ENCODE measurements around the gene PAX5.
A peak's percentile ranks its signal among the peaks of the same experiment; 100 is the strongest.

The PAX5 gene

DNA sequence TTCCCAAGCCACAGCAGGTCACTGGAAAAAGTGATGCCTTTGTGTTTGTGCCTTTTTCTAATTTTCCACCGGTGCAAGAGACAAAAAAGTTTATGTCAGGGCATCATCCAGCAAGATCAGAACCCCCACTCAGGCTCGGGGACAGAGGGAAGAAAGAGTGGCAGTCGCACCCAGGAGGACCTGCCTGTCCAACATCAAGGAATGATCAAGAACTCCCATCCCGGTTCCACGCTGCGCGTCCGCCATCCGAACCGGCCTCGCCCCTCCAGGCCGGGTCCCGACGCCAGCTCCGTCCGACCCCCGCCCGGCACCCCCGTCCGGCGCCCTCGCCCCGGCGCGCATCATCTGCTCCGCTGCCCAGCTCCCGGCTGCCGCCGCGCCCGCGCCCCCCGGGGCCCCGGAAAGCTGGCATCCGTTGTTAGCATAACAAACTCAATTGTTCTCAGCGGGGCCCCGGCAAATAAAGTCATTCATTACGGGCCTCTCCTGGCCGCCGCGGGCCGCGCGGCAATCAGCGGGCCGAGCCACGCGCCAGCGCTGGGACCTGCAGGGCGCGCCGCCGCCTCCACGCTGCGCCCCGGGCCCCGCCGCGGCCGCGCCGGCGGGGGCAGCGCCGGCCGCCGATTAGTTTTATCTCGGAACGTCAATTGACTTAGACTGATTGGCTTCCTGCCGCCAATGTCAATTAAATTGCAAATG, 48.1 kb downstream of the PAX5 start:
- DNase-seq: no peak

DNA sequence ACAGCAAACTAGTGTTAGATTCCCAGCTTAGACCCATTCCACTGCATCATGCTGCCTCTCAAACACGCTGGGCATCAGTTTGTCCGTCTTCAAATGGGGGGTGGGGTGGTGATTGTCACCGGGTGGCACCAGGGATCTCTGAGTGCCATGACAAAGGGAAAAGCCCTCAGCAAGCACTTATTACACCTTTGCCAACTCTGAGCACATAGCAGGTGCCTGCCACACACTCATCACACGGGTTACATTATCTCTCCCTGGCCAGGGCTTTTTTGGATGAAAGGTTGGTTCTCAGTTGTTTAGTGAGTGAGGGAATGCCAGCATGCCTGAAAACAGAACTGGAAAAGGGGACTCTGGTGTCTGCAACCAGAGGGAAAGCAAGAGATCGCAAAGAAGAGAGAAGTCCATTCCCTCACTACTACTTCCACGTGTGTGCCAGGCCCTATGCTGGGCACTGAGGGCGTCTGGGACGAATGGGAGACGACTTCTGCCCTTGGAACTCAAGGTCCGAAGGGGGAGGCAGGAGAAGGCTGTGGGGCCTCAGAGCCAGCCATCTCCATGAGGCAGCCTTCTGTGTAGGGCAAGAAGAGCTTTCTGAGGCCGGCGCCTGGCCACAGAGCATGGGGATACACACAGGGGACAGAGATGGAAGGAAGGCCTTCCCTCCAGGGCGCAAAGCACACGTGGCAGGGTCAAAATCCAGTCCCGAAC, 48.9 kb downstream of the PAX5 start:
- no peak for DNase-seq

DNA sequence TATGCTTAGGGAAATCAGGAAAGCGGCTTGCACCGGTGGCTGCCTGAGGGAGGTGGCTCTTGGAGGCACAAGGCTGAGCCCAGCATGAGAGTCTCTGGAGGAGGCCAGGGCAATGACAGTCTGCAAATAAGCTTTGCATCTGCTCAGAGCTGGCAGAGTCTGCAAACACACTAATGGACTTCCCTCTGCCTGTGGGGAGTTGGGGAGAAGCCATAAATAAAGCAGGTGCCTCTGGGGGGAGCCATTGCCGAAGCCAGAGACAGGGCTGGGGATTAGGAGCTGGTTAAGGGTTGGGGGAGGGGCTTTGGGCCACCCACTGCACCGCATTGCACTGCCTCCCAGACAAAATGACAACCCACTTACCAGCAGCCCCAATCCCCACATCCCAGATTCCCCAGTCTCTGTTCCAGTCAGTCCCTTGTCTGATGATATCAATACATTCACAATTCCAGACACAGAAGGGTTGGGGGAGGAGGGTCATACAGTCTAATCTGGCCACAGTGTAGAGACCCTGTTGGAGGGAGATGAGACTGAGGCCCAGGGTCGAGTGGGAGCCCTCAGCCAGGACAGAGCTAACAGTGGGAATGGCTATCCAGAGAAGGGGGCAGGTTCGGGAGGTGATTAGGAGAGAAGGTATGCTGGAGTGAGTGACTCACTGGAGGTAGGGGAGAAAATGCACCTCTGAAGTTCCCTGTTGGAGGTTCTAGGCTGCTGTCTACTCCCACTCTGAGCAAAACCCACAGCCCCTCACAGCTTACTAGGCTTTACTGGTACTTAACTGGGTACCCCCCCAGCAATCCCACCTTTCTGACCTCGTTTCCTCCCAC, 53.7 kb downstream of the PAX5 start:
- DNase-seq: peak; percentile 94

DNA sequence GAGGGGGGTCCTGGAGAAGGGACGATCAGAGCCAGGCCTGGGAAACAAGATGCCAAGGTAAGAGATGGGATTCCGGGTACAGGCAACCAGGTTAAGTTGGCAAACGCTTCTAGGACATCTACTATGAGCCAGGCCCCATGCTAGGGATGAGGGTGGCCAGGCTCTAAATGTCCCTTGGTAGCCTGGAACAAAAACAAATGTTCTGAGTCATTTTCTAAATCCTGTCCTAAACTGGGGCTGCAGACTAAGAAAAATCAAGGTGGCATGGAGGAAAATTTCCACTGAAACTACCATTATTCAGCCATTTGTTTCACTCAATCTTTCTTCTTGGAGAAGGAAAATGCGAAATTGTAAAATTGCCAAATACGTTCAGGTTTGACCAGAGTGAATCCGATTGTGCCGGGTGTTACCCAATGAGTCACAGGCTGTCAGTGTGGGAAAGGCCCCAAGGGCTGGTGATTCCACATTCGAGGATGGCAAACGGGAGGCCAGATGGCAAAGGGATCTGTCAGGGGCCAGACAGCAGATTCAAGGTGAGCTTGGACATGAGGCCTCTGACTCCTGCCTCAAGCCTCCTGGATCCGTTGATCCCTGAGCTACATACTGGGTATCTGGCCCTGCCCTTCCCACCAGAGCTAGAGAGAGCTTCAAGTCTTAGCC, 57.6 kb downstream of the PAX5 start:
- DNase-seq: peak; percentile 51

DNA sequence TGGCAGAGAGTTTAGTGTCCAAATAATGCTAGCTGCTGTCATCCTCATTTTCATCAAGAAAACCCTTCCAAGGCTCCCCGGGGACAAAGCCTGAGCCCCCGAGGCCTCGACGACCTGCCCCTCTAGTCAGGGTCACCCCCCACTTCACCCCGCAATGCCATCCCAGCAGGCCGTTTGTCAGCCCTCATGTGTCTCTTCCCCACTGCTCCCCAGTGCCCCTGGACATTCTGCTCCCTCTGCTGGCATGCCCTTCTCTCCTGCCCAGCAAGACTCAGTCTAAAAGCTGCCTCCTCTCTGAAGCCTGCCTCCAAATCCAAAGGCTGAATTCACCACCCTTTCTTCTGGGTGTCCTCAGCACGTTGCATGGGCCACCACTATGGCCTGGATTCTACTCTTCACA, 59.3 kb downstream of the PAX5 start:
- peak; percentile 52 for DNase-seq

DNA sequence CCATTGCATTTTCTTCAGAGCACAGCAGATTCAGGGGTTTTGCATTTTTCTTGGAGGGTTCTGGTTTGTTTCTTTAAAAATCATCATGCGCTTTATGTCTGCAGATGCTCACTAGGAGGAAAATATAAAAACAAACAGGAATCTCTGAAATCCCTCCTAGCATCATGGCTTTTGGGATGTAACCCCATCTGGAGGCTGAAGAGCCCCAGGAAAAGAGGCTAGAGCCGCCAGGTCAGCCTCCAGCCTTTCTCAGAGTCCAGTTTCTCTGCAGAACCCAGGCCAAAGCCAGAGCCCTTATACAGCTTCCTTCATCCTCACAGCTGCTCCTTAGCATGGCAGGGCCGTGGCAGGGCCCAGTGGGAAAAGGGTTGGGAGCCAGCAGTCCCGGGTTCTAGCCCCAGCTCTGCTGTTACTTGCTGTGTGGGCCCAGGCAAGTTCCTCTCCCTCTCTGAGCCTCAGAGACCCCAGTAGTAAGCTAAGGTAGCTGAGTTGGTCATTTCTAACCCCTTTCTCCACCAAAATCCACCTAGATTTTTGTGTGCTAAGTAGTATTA, 62.1 kb downstream of the PAX5 start:
- DNase-seq: no peak

DNA sequence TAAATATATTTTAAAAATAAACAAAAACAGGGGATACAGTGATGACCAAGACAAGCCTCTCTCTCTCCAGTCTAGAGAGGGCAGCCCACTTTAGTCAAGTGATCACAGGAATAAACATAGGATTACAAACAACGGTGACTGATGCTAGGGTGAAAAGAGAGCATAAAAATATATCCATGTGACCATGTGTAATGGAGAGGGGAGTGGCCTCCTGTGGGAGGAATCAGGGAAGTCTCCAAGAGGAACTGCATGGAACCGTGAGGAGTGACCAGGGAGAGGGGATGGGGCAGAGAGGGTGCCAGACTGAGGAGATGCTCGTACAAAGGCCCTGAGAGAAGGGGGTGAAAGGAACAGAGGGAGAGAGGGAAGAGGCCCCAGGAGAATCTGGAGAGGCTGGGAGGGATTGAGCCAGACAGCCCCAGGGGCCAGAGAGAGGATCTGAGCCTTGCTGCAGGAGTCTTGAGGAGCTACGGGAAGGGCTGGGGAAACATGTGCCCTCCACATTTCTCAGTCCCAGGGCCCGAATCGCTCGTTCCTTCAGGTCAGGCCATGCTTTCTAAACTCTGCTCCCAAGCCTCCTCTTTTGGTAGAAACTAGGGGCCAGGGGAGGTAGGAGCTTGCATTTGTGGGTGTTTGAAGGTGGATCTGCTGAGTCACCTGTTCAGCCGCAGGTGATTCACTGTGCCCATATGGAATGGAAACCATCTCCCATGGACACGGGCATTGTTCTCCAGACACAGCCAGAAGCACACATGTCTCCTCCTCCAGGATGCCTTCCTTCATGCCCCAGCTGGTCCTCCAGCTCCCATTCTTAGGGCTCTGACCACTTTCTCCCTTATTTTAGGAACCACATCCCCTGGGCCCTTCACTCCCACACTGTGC, 63.8 kb downstream of the PAX5 start:
- no peak for DNase-seq

DNA sequence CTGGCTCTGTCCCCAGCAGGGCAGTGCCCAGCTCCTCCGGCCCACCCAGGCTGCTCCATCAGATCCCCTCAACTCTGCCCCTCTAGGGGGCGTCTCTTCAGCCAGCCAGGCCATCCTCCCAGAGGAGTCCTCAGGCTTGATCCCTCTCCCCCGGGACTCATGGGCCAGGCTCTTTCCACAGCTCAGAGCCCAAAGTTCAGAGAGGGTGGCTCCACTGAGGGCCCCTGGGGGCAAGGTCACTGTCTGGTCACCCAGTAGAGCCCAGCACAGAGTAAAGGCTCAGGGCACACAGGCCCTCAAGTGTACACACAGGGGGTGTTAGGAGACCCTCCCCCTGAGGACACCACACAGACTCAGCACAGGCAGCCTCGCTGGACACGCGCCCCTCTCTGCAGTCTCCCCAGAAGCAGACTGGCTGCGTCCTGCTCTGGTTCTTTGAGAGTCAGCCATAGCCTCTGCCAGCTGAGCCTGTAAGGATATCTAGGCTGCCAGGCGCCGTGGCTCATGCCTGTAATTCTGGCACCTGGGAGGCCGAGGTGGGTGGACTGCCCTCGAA, 64.8 kb downstream of the PAX5 start:
- DNase-seq: no peak

DNA sequence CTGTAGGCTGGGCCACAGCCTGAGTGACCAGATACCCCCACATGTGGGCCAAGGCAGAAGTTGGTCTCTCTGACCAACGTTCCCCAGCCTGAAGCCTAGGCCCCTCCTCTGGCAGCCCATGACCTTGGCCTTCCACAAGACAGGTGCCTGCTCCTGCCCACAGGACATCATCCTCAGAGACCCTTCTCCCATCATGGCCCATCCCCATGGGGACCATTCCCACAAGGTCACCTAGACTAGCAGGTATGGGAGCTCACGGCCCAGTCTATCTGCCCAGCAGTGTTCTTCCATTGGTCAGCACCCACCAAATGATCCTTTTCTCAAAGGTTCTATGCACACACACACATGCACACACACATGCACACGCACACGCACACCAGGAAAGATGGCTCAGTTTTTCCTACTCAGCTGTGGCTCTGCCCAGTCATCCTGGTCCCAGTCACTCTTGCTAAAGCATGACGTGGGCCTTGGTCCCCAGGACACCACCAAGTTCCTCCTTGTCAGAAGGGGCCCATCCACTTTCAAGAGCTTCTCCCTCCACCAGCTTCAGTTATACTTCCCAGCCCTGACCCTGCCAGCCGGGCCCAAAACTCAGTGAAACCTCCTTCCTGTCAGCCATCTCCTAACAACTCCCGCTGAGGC, 65.4 kb downstream of the PAX5 start:
- DNase-seq: no peak

DNA sequence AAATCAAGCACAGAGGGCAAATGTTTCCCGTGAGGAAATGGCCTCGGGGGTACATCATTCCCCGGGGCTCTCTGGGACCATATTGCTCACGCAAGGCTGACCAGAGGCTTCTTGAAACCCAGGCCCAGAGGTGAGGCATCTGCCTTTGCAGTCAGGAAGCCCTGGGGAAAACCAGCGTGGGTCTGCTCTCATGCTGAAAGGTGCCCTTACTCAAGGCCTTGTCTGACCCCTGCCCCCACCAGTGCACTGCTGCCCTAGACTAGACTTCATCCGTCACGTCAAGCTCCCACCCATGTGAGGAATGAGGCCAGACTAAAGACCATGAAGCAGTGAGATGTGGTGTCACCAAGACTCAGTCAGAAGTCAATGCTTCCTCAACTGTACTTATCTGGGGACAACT, 66.1 kb downstream of the PAX5 start:
- no peak for DNase-seq

DNA sequence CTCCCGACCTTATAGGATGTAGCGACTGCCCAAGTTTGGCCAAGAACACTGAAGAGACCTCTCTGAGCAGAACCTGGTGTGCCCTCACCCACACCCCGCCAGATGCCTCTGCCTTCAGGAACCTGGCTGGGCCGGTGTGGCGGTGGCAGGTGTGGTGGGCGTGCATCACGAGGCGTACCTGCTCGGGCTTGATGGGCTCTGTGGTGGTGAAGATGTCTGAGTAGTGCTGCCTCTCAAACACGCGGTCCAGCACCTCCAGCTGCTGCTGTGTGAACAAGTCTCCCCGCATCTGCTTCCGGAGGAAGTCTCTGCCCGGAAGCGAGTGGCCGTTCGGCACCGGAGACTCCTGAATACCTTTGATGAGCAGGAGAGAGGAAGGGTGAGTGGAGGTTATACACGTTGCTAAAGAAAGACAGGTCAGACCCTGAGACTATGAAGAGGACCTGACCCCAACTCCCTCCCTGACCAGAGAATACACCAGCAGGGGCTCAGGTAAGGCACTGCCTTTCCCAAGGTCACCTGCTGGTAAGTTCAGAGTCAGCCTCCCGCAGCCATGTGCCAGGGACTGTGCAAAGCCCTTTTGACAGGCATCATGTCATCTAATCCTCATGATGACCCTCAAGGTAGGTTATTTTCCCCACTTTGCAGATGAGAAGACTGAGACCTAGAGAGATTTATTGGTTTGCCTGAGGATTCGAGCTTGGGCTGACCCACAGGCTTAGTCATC, 67.5 kb downstream of the PAX5 start:
- no peak for DNase-seq

DNA sequence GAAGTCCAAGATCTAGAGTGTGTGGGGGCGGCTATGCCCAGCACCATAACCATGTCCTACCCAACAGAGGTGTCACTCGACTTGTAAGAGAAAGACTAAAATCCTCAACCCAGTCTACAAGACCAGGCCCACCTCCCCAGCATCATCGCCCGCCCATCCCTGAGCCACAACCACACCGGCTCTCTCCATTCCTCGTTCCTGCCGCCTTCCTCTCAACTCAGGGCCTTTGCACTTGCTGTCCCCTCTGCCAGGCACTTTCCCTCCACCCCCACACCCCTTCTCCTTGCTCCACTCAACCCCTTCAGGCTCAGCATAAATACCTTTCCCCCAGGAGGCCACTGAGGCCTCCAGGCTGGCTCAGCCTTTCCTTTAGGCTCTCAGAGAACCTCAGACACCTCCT, 69.3 kb downstream of the PAX5 start:
- no peak for DNase-seq

DNA sequence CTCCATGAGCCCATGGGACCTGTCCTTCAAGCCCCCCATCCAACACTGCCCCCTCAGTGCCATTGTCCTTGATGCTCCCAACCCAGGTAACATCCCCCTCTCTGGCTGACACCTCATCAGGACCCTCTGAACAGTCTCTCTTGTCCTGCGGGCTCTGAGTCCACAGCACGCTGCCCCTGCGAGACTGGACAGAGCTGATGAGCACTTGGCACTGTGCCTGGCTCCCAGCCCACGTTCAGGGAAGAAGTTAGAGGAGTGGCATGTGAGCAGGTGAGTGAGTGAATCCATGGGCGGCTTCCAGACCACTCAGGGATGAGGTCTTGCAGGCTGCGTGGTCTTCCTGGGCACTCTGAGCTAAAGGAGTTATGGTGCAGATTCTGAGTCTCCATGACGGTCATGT, 70.7 kb downstream of the PAX5 start:
- no peak for DNase-seq

DNA sequence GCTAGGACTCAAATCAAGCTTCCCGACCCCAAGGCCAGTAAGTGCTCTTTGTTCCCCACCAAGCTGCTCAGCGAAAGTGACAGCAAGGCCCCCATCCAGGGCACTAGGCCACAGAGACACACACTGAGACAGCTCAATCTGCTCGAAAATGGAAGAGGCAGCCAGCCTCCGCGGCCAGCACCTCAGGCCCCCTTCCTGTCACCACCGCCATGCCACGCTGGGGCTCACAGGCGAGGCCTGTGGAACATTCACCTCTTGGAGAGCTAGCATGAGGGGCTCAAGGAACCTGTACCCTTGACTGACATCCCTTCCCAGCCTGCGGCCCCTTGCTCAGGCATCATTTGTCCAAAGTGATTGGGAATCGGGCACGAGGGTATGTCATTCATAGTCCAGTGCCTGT, 71.4 kb downstream of the PAX5 start:
- DNase-seq: no peak

DNA sequence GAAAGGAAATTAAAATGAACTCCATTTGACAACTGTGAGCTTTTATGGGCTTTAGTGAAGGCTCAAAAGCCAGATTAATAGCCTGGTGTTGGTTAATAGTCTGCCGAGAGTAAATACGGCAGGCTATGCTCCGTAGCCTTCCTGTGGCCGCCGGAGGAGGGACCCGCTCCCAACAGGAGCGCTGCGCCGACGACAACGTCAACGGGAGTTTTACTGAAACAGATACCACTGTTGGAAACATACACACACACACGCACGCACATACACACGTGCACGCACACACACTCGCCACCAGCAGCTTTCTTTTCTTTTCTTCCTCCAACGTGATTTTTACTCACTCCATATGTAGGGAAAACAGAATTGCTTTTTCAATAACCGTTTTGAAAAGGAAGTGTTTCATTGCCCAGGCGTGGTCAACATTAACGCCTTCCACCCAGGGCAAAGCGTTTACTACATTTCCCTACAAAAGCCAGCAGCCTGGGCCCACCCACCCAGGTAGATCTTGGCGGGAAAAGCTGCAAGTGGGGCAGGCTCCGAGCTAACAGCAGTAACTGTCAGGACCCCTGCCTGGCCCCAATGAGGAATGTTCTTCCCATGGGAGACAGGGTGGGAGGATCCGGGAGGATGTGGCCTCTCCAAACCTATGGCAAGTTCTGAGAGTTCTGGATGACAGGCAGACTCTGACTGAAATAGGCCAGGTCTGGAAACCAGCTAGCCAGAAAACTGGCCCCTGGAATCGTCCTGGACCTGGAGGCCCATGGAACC, 72.3 kb downstream of the PAX5 start:
- DNase-seq: peak; percentile 52

DNA sequence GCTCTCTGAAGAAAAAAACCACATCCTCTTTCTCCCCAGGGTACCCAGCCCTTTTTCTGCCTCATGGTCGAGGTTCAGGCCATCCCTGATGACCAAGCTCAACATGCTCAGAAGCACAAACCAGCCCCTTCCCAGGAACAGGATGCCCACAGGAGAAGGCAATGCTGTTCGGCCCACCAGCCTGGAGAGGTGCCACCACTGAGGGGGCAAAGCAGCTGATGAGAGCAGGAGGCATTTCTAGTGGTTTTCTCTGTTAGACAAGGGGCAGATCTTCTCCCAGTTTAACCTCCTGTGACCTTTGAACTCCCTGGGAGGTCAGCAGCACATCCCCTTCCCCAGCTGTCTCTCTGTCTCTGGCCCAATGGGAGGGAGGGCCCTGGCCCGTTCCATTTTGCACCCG, 73.0 kb downstream of the PAX5 start:
- no peak for DNase-seq

DNA sequence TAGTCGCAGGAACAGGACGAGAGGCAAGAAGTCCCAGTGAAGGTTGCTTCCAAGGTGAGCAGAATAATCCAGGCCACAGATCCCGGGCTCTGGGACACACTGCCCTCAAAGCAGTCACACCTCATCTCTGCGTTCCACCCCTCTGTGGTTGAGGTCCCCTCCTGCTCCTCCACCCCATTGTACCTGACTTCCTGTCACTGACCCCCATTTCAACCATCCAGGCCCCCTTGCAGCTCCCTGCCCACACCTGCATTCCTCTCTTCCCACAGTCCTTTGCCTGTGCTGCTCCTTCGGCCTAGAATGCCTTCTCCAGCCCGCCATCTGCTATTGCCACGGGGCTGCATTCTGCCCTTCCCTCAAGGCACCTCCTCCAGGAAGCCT, 73.5 kb downstream of the PAX5 start:
- no peak for DNase-seq

DNA sequence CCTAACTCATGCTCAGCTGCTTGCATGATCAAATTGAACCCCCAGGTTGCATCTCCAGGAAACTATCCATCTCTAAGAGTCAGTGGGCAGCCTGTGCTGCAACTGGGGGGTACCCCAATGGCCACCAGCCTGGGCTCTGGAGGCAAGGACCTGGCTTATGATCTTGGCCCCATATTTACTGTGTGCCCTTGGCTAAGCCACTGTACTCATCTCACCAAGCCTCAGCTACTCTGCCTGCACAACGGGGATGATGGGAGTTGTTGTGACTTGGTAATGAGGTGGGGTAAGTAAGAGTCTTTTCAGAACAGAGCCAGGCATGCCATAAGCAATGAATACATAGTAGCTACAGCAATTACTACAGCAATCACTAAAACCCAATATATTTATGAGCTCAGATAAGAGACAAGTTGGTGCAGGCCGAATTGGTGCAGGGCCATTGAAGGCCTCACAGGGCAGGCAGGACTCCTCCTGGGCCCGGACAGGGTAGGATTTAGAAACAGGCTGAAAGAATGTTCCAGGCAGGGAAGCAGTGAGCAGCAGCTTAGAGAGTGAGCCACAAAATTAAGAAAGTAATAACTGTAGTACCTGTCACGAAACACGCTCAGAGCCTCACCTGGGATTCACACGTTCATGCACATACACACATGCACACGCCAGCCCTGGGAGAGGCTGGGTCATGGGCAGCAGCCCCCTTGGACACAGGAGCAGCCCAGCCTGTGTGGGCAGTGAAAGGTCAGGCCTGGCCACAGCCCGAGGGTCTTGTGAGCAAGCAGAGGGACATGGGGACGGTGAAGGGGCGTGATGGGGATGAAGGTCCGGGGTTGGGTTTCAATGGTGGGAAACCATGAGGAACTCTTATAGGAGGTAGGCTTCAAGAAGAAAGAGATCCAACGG, 74.1 kb downstream of the PAX5 start:
- DNase-seq: no peak

DNA sequence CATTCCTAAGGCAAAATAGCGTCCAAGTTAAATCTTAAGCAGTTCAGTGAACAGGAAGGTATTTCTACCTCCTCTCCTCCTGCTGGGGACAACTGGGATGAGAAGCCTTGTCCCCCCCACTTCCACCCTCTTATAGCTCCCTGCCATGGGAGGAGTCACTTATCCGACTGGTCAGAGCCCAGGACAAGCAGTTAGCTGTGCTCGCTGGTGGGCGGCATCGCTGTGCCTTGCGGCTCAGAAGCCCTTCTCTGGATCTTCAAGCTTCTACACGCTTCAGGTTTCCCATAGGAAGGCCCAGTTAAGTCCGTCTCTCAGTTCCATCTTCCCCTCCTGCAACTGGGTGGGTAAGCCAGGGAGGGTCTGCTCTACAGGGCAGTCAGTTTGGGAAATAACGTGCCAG, 77.2 kb downstream of the PAX5 start:
- no peak for DNase-seq

All from NCI-H82 (cell line).